Adipocyte (in vitro differentiated cells): ENCODE data around the gene ZBTB24.
"Not testable (repeated sequence)": the region's sequence is repeated elsewhere in the genome, so short reads cannot be mapped to it uniquely, and the experiment has no call there.

Experiments used
- DNase-seq: peaks from one replicate; pipeline ENCODE4 v3.0.0-alpha.2; 2015; ENCODE audit warnings: low read depth
- H3K27me3 ChIP-seq: replicated peaks from 2 replicates; pipeline ENCODE4 v1.7.0; 2013; ENCODE audit warnings: mild to moderate bottlenecking, low read length, moderate library complexity; ENCODE audit not compliant: control insufficient read depth, insufficient read depth
- H3K36me3 ChIP-seq: 2 replicates; pipeline ENCODE4 v1.7.0; 2013; ENCODE audit warnings: low read length, mild to moderate bottlenecking, moderate library complexity; ENCODE audit not compliant: control insufficient read depth, insufficient read depth, severe bottlenecking
- H3K4me1 ChIP-seq: 2 replicates; pipeline ENCODE4 v1.7.0; 2013; ENCODE audit warnings: mild to moderate bottlenecking, low read length, moderate library complexity; ENCODE audit not compliant: control insufficient read depth, insufficient read depth
- H3K4me3 ChIP-seq: 2 replicates; pipeline ENCODE4 v1.7.0; 2013; ENCODE audit warnings: mild to moderate bottlenecking, low read length, moderate library complexity
- H3K9ac ChIP-seq: 2 replicates; pipeline ENCODE4 v1.7.0; 2013; ENCODE audit warnings: mild to moderate bottlenecking, low read length, moderate library complexity
- H3K9me3 ChIP-seq: 2 replicates; pipeline ENCODE4 v1.7.0; 2013; ENCODE audit warnings: mild to moderate bottlenecking, low read length, moderate library complexity; ENCODE audit not compliant: control insufficient read depth

Gene ZBTB24

GRCh38 chr6:109482905-109483734 is at the start of gene ZBTB24:
ZBTB24 (minus strand) TSS chr6:109483219; CDS start chr6:109482026, 1,193 bp downstream.
- peaks cover 17% of the 10 kb centered on the region for H3K36me3 ChIP-seq
- H3K9ac ChIP-seq, result peak within 1 kb of the TSS; percentile 86
- peaks cover 38% of the 10 kb centered on the region for H3K4me1 ChIP-seq
- no peaks in the 10 kb centered on the region for H3K9me3 ChIP-seq
- H3K27me3 ChIP-seq, result no peaks in the 10 kb centered on the region
- peak; percentile 96 for DNase-seq
- peak within 1 kb of the TSS; percentile 85 for H3K4me3 ChIP-seq

- no peak overlapping the region for H3K9ac ChIP-seq
- no peaks in the 10 kb centered on the region for H3K9me3 ChIP-seq
- no peaks in the 10 kb centered on the region for H3K27me3 ChIP-seq
- no peak for DNase-seq
- no peaks in the 10 kb centered on the region for H3K4me1 ChIP-seq
- H3K36me3 ChIP-seq, result no peaks in the 10 kb centered on the region
- no peak overlapping the region for H3K4me3 ChIP-seq
Measured at GRCh38 chr6:109531446-109531845, 48.4 kb upstream of the ZBTB24 start.

GRCh38 chr6:109527989-109528388 is 45.0 kb upstream of the ZBTB24 start:
- DNase-seq, result no peak
- H3K9ac ChIP-seq, result no peak overlapping the region

GRCh38 chr6:109526905-109527628 is 44.0 kb upstream of the ZBTB24 start:
- DNase-seq, result peak; percentile 84
- Histone ChIP-seq H3K27me3 (no peaks in the 10 kb centered on the region), H3K4me1 (peaks cover 10% of the 10 kb centered on the region), H3K9ac (no peak overlapping the region), H3K9me3 (no peaks in the 10 kb centered on the region), H3K36me3 (no peaks in the 10 kb centered on the region), H3K4me3 (no peak overlapping the region)

More at GRCh38 chr6:109527989-109528388, 45.0 kb upstream of the ZBTB24 start:
- peaks cover 8% of the 10 kb centered on the region for H3K4me1 ChIP-seq
- H3K27me3 ChIP-seq, result no peaks in the 10 kb centered on the region
- H3K36me3 ChIP-seq, result no peaks in the 10 kb centered on the region
- H3K4me3 ChIP-seq, result no peak overlapping the region
- no peaks in the 10 kb centered on the region for H3K9me3 ChIP-seq

- H3K9ac ChIP-seq, result no peak overlapping the region
- no peak overlapping the region for H3K4me3 ChIP-seq
- peaks cover 19% of the 10 kb centered on the region for H3K4me1 ChIP-seq
- no peaks in the 10 kb centered on the region for H3K27me3 ChIP-seq
- DNase-seq, result no peak
- no peaks in the 10 kb centered on the region for H3K36me3 ChIP-seq
- no peaks in the 10 kb centered on the region for H3K9me3 ChIP-seq
Measured at GRCh38 chr6:109524129-109524528, 41.1 kb upstream of the ZBTB24 start.

- peak; percentile 22 for DNase-seq
- Histone ChIP-seq H3K4me3 (no peak overlapping the region), H3K27me3 (no peaks in the 10 kb centered on the region), H3K36me3 (no peaks in the 10 kb centered on the region), H3K4me1 (peaks cover 19% of the 10 kb centered on the region), H3K9ac (no peak overlapping the region), H3K9me3 (no peaks in the 10 kb centered on the region)
Measured at GRCh38 chr6:109523478-109523877, 40.5 kb upstream of the ZBTB24 start.

GRCh38 chr6:109521080-109521479 is 38.1 kb upstream of the ZBTB24 start:
- peaks cover 19% of the 10 kb centered on the region for H3K4me1 ChIP-seq
- H3K9me3 ChIP-seq, result no peaks in the 10 kb centered on the region
- H3K27me3 ChIP-seq, result no peaks in the 10 kb centered on the region
- no peak overlapping the region for H3K9ac ChIP-seq
- peak overlapping the region; percentile 13 for H3K4me3 ChIP-seq
- H3K36me3 ChIP-seq, result no peaks in the 10 kb centered on the region
- no peak for DNase-seq

GRCh38 chr6:109519647-109520046 is 36.6 kb upstream of the ZBTB24 start:
- H3K9ac ChIP-seq, H3K27me3 ChIP-seq, H3K4me3 ChIP-seq, DNase-seq, H3K9me3 ChIP-seq, H3K36me3 ChIP-seq: not testable (repeated sequence)
- peaks cover 25% of the 10 kb centered on the region for H3K4me1 ChIP-seq

- DNase-seq, result no peak
Measured at GRCh38 chr6:109516929-109517328, 33.9 kb upstream of the ZBTB24 start.

GRCh38 chr6:109515781-109516409 is 32.9 kb upstream of the ZBTB24 start:
- Histone ChIP-seq H3K27me3 (no peaks in the 10 kb centered on the region), H3K9ac (no peak overlapping the region), H3K36me3 (no peaks in the 10 kb centered on the region), H3K4me1 (peaks cover 16% of the 10 kb centered on the region), H3K4me3 (no peak overlapping the region), H3K9me3 (no peaks in the 10 kb centered on the region)
- DNase-seq, result no peak

More at GRCh38 chr6:109516929-109517328, 33.9 kb upstream of the ZBTB24 start:
- Histone ChIP-seq H3K4me1 (peaks cover 23% of the 10 kb centered on the region), H3K9ac (no peak overlapping the region), H3K27me3 (no peaks in the 10 kb centered on the region), H3K4me3 (no peak overlapping the region), H3K9me3 (no peaks in the 10 kb centered on the region), H3K36me3 (no peaks in the 10 kb centered on the region)

- DNase-seq, result no peak
- Histone ChIP-seq H3K27me3 (no peaks in the 10 kb centered on the region), H3K4me3 (no peak overlapping the region), H3K9ac (no peak overlapping the region), H3K4me1 (peaks cover 16% of the 10 kb centered on the region), H3K36me3 (no peaks in the 10 kb centered on the region), H3K9me3 (no peaks in the 10 kb centered on the region)
Measured at GRCh38 chr6:109514946-109515345, 31.9 kb upstream of the ZBTB24 start.
